HG03442 (cell line): ENCODE results near the gene ELP1.
"Not testable (repeated sequence)": the region's sequence is repeated elsewhere in the genome, so short reads cannot be mapped to it uniquely, and the experiment has no call there.

Source experiments
- ATAC-seq: cut with Tn5 transposase; IDR thresholded peaks from one replicate; pipeline ENCODE4 v1.9.1; 2021; ENCODE audit warnings: mild to moderate bottlenecking, moderate library complexity; ENCODE audit not compliant: unreplicated experiment

The ELP1 gene

DNA sequence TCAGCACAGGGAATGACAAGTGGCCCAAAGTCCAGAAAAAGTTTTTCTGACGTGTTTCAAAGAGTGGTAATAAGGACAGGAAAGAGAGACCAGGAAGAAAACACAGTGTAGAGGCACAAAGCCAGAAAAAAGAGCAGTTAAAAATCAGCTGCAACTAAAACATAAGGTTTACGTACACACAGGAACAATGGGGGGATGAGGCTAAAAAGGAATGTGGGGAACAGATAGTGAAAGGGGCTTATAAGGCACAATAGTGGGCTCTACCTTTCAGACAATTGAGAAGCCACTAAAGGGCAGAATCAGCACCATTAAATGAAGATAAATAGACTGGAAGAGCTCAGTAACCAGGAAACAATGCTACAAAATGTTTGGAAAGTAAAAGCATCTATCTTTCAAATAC, 5.5 kb downstream of the ELP1 start:
- no peak for ATAC-seq

GRCh38 chr9:108924466-108924865, 9.5 kb downstream of the ELP1 start:
- no peak for ATAC-seq

DNA sequence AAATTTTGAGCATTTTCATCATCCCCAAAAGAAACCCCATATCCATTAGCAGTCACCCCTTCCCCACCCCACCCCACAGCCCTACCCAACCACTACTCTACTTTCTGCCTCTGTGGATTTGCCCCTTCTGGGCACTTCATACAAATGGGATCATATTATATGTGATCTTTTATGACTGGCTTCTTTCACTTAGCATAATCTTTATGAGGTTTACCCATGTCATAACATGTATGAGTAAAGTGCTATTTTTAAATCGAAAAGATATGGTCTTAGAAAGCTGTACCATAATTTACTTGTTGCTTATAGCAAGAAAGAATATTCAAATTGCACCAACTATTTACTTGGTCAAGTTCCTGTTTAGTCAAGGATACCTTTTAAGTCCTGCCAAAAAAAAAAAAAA, 12.7 kb downstream of the ELP1 start:
- no peak for ATAC-seq

DNA sequence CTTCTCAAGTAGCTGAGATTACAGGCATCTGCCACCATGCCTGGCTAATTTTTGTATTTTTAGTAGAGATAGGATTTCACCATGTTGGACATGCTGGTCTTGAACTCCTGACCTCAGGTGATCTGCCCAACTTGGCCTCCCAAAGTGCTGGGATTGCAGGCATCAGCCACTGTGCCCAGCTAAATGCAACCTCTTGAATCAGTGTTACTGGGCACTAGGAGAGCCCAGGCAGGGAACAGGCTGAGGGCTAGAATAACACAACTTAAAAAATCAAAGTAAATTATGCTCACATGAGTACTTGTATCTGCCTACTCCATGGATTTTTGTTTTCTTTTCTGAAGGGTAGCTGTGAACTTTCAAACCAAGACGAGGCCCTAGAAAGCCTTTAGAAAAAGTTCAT, 13.5 kb downstream of the ELP1 start:
- ATAC-seq: not testable (repeated sequence)

- no peak for ATAC-seq
These were observed 14.4 kb downstream of the ELP1 start for GRCh38 chr9:108919517-108919916.

DNA sequence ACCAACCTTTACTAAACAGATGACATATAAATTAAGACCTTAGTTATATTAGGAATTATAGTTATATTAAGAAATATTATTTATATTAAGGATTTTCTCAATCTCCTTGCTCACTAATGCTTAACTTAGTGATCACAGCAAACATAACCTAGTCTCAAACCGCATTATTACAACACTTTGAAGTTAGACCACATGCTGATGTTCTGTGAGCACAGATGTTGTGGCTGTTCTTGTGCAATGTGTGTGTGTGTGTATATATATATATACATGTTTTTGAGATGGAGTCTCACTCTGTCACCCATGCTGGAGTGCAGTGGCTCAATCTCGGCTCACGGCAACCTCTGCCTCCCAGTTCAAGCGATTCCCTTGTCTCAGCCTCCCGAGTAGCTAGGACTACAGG, 20.5 kb downstream of the ELP1 start:
- ATAC-seq: no peak

DNA sequence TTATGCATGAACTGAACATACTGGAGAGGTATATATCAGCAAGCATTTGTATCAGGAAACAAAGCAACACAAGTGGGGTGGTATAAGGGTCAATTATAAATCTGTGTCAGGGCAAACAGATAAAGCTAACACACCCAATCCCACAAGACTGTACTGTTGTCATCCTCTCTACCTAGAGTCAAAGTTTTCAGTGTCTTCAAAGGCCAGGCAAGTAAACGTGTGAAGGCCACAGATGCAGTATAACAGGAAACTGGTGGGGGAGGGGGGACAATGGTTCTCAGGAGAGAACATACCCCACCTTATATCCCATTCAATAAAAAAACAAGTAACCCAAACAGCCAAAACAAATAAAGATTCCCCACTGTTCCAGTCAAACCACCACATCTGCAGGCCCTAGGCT, 22.1 kb downstream of the ELP1 start:
- ATAC-seq: no peak

DNA sequence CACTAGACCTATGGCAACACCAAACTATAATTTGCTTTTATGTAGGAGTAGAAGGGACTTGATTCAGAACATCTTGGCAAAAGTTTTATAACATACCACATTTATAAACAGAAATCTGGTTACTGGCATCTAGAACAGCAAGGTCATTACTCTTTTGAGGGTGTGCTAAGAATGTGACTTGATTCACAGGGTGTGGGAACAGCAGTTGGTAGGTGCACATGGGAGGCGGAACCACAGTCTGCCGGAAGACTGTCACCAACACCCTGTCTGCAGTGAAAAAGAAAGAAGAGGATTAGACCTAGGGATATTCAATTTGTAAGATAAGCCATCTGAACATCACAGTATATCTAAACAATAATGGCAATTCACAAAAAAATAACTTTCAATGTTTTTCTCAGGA, 23.0 kb downstream of the ELP1 start:
- no peak for ATAC-seq

- no peak for ATAC-seq
These were observed 23.5 kb downstream of the ELP1 start for GRCh38 chr9:108910402-108910801.

DNA sequence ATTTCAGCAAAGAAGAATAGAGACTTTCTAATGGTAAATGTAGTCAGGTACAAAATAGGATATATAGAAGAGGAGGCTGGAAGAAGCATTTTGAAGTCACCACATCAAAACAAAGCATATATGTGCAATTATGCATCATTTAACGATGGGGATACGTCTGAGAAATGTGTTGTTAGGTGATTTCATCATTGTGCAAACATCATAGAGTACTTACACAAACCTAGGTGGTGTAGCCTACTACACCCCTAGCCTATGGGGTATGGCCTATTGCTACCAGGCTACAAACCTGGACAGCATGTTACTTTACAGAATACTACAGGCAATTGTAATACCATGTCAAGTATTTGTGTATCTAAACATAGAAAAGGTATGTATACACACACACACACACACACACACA, 28.4 kb downstream of the ELP1 start:
- no peak for ATAC-seq

DNA sequence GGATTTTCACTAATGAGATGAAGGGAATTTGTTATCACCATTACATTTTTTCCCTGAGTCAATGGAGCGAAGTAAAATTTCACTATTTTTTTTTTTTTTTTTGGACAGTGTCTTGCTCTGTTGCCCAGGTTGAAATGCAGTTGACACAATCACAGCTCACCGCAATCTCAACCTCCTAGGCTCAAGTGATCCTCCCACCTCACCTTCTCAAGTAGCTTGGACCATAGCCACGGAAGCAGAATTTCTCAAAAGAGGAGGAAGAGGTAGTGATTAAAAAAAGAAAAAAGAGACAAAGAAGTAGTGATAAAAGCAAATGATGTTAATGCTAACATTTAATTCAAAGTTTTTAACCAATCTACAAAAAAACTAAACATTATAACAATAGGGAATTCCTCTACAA, 29.8 kb downstream of the ELP1 start:
- ATAC-seq: no peak

GRCh38 chr9:108903420-108904103, 30.4 kb downstream of the ELP1 start:
- ATAC-seq: no peak

DNA sequence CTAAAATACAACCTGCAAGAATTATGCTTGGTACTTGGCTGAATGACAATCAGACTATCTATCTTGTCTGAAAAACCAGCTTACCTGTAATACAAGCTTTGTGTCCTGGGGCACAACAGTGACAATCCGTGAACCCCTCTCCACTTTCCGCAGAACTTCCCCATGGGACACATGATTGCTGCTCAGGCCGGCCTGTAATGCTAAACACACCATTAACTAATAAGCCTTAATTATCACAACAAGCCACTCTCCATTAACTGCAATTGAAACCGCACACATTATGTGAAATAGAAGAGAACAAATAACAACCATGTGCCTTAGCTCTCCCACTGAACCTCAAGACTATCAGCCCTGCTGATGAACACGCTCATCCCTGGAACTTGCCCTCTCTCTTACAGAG, 33.7 kb downstream of the ELP1 start:
- no peak for ATAC-seq

GRCh38 chr9:108899023-108899695, 34.8 kb downstream of the ELP1 start:
- ATAC-seq: not testable (repeated sequence)

GRCh38 chr9:108897324-108898096, 36.4 kb downstream of the ELP1 start:
- ATAC-seq: no peak

GRCh38 chr9:108894225-108894997, 39.5 kb downstream of the ELP1 start:
- no peak for ATAC-seq

GRCh38 chr9:108889649-108890067, 44.3 kb downstream of the ELP1 start:
- no peak for ATAC-seq

GRCh38 chr9:108886594-108887271, 47.2 kb downstream of the ELP1 start:
- ATAC-seq: not testable (repeated sequence)

- ATAC-seq: peak; percentile 99
These were observed 48.1 kb downstream of the ELP1 start for GRCh38 chr9:108885643-108886348.

GRCh38 chr9:108884701-108885100, 49.2 kb downstream of the ELP1 start:
- no peak for ATAC-seq
